WTC11 (cell line): ENCODE results near the gene NEK10. TPM values are rescaled to one million over a fixed set of nuclear protein-coding genes. Genes with fewer than 3 reads are reported as not detected.

Source experiments
- ATAC-seq: fragments of 200-7000 bp; cut with Tn5 transposase; 2 replicates; pipeline ENCODE4 v1.10.0; 2021; ENCODE audit warnings: mild to moderate bottlenecking, moderate library complexity
- CTCF ChIA-PET: fragments of 300-600 bp; sonication (Branson Sonifier 250); formaldehyde crosslinking; loops from one replicate; lab custom pipeline; 2021; ENCODE audit warnings: antibody characterized with exemption; lab: Charles Lee
- POLR2A ChIA-PET: fragments of 350-600 bp; sonication (Branson Sonifier 250); formaldehyde crosslinking; loops from one replicate; lab custom pipeline; 2021; ENCODE audit warnings: antibody characterized with exemption; lab: Charles Lee
- DNase-seq: peaks from one replicate; pipeline ENCODE4 v3.0.0; 2021; ENCODE audit warnings: low spot score
- H3K27ac Mint-ChIP-seq: 2 replicates; pipeline ENCODE4 v1.8.0; 2021; ENCODE audit warnings: mixed read lengths
- H3K27me3 Mint-ChIP-seq: 2 replicates; pipeline ENCODE4 v1.8.0; 2021; ENCODE audit warnings: low read depth, mild to moderate bottlenecking, moderate library complexity, mixed read lengths
- H3K36me3 Mint-ChIP-seq: 2 replicates; pipeline ENCODE4 v1.8.0; 2021; ENCODE audit warnings: mixed read lengths
- H3K4me1 Mint-ChIP-seq: 2 replicates; pipeline ENCODE4 v1.8.0; 2022; ENCODE audit warnings: mixed read lengths
- H3K4me3 Mint-ChIP-seq: 2 replicates; pipeline ENCODE4 v1.8.0; 2021; ENCODE audit warnings: mild to moderate bottlenecking, moderate library complexity, mixed read lengths
- H3K9me3 Mint-ChIP-seq: 2 replicates; pipeline ENCODE4 v1.8.0; 2021; ENCODE audit warnings: mixed read lengths
- AR ChIP-seq: fragments of 250-450 bp; sonication (Bioruptor Pico); IDR thresholded peaks from 2 replicates; pipeline ENCODE4 v1.9.0; 2021; ENCODE audit warnings: mild to moderate bottlenecking
- CREB1 ChIP-seq: sonication (generic); formaldehyde crosslinking; IDR thresholded peaks from 2 replicates; pipeline ENCODE4 v1.8.0; 2023; ENCODE audit warnings: mild to moderate bottlenecking, missing genetic modification reagents
- CREM ChIP-seq: sonication (generic); formaldehyde crosslinking; IDR thresholded peaks from 2 replicates; pipeline ENCODE4 v1.8.1; 2022; ENCODE audit warnings: mild to moderate bottlenecking, missing genetic modification reagents, moderate library complexity
- ESRRA ChIP-seq: sonication (generic); formaldehyde crosslinking; IDR thresholded peaks from 2 replicates; pipeline ENCODE4 v1.8.1; 2022; ENCODE audit warnings: mild to moderate bottlenecking, missing genetic modification reagents, borderline replicate concordance
- ETV6 ChIP-seq: sonication (generic); formaldehyde crosslinking; IDR thresholded peaks from 2 replicates; pipeline ENCODE4 v1.8.1; 2022; ENCODE audit warnings: mild to moderate bottlenecking, missing genetic modification reagents
- FOXJ3 ChIP-seq: sonication (generic); formaldehyde crosslinking; IDR thresholded peaks from 2 replicates; pipeline ENCODE4 v1.9.0; 2021; ENCODE audit warnings: missing genetic modification reagents, mild to moderate bottlenecking, borderline replicate concordance
- FOXP1 ChIP-seq: sonication (generic); formaldehyde crosslinking; IDR thresholded peaks from 2 replicates; pipeline ENCODE4 v1.8.0; 2022; ENCODE audit warnings: missing genetic modification reagents, mild to moderate bottlenecking, moderate library complexity, borderline replicate concordance
- GRHL2 ChIP-seq: fragments of 250-450 bp; sonication (Bioruptor Pico); IDR thresholded peaks from 2 replicates; pipeline ENCODE4 v1.8.0; 2022; ENCODE audit warnings: mild to moderate bottlenecking, moderate library complexity; ENCODE audit not compliant: insufficient replicate concordance, severe bottlenecking
- HMGA2 ChIP-seq: fragments of 250-450 bp; sonication (Bioruptor Pico); IDR thresholded peaks from 2 replicates; pipeline ENCODE4 v1.4.0; 2021; ENCODE audit warnings: mild to moderate bottlenecking, moderate library complexity
- MLX ChIP-seq: sonication (generic); formaldehyde crosslinking; IDR thresholded peaks from 2 replicates; pipeline ENCODE4 v1.8.1; 2023; ENCODE audit warnings: mild to moderate bottlenecking, missing genetic modification reagents, moderate library complexity
- NFATC4 ChIP-seq: fragments of 250-450 bp; sonication (Bioruptor Pico); IDR thresholded peaks from 2 replicates; pipeline ENCODE4 v1.9.0; 2021; ENCODE audit warnings: mild to moderate bottlenecking
- NFYB ChIP-seq: sonication (generic); formaldehyde crosslinking; conservative IDR thresholded peaks from 2 replicates; pipeline ENCODE4 v1.8.0; 2022; ENCODE audit warnings: low read depth, missing genetic modification reagents
- NR3C1 ChIP-seq: sonication (generic); formaldehyde crosslinking; conservative IDR thresholded peaks from 2 replicates; pipeline ENCODE4 v1.8.1; 2023; ENCODE audit warnings: low read depth, mild to moderate bottlenecking, missing genetic modification reagents
- OVOL2 ChIP-seq: fragments of 250-450 bp; sonication (Bioruptor Pico); IDR thresholded peaks from 2 replicates; pipeline ENCODE4 v1.9.0; 2021; ENCODE audit warnings: mild to moderate bottlenecking, borderline replicate concordance
- PRRX2 ChIP-seq: fragments of 250-450 bp; sonication (Bioruptor Pico); IDR thresholded peaks from 2 replicates; pipeline ENCODE4 v1.8.0; 2021; ENCODE audit warnings: mild to moderate bottlenecking
- RORB ChIP-seq: fragments of 250-450 bp; sonication (Bioruptor Pico); IDR thresholded peaks from 2 replicates; pipeline ENCODE4 v1.9.0; 2021; ENCODE audit warnings: mild to moderate bottlenecking
- SMAD3 ChIP-seq: sonication (generic); formaldehyde crosslinking; IDR thresholded peaks from 2 replicates; pipeline ENCODE4 v1.8.0; 2022; ENCODE audit warnings: missing genetic modification reagents, mild to moderate bottlenecking, borderline replicate concordance
- SMAD4 ChIP-seq: sonication (generic); formaldehyde crosslinking; IDR thresholded peaks from 2 replicates; pipeline ENCODE4 v1.8.0; 2022; ENCODE audit warnings: mild to moderate bottlenecking, missing genetic modification reagents
- SP1 ChIP-seq: sonication (generic); formaldehyde crosslinking; conservative IDR thresholded peaks from 2 replicates; pipeline ENCODE4 v1.8.1; 2022; ENCODE audit warnings: missing genetic modification reagents
- TCF7 ChIP-seq: sonication (generic); formaldehyde crosslinking; IDR thresholded peaks from 2 replicates; pipeline ENCODE4 v1.8.0; 2022; ENCODE audit warnings: mild to moderate bottlenecking, low read depth, missing genetic modification reagents, moderate library complexity
- TEAD1 ChIP-seq: sonication (generic); formaldehyde crosslinking; IDR thresholded peaks from 2 replicates; pipeline ENCODE4 v1.8.0; 2022; ENCODE audit warnings: mild to moderate bottlenecking, missing genetic modification reagents
- ZMAT4 ChIP-seq: fragments of 250-450 bp; sonication (Bioruptor Pico); IDR thresholded peaks from 2 replicates; pipeline ENCODE4 v1.9.0; 2021; ENCODE audit warnings: mild to moderate bottlenecking
- ZNF121 ChIP-seq: sonication (generic); formaldehyde crosslinking; IDR thresholded peaks from 2 replicates; pipeline ENCODE4 v1.8.0; 2023; ENCODE audit warnings: missing genetic modification reagents
- ZNF138 ChIP-seq: sonication (generic); formaldehyde crosslinking; conservative IDR thresholded peaks from 2 replicates; pipeline ENCODE4 v1.8.1; 2022; ENCODE audit warnings: mild to moderate bottlenecking, moderate library complexity, missing genetic modification reagents
- ZNF263 ChIP-seq: sonication (generic); formaldehyde crosslinking; IDR thresholded peaks from 2 replicates; pipeline ENCODE4 v1.8.1; 2022; ENCODE audit warnings: low read depth, mild to moderate bottlenecking, moderate library complexity, missing genetic modification reagents
- ZNF317 ChIP-seq: sonication (generic); formaldehyde crosslinking; IDR thresholded peaks from 2 replicates; pipeline ENCODE4 v1.8.1; 2023; ENCODE audit warnings: low read depth, mild to moderate bottlenecking, moderate library complexity, missing genetic modification reagents, borderline replicate concordance
- ZNF416 ChIP-seq: fragments of 250-450 bp; sonication (Bioruptor Pico); IDR thresholded peaks from 2 replicates; pipeline ENCODE4 v1.9.0; 2021; ENCODE audit warnings: mild to moderate bottlenecking, inconsistent platforms
- ZNF512 ChIP-seq: sonication (generic); formaldehyde crosslinking; IDR thresholded peaks from 2 replicates; pipeline ENCODE4 v1.8.1; 2022; ENCODE audit warnings: missing genetic modification reagents, borderline replicate concordance
- total RNA-seq: library from RNA; stranded (reverse); gene quantifications from 3 replicates; pipeline ENCODE4 v1.2.3, GENCODE V29; 2021
- TF ChIP-seq, protein P1 (sequence below): sonication (generic); formaldehyde crosslinking; IDR thresholded peaks from 2 replicates; pipeline ENCODE4 v1.8.0; 2022; ENCODE audit warnings: mild to moderate bottlenecking, missing genetic modification reagents
- TF ChIP-seq, protein P2 (sequence below): fragments of 250-450 bp; sonication (Bioruptor Pico); IDR thresholded peaks from 2 replicates; pipeline ENCODE4 v2.1.2; 2022; ENCODE audit warnings: mild to moderate bottlenecking, moderate library complexity

NEK10 gene
- total RNA-seq, 1 experiment from 2014 or later, result 0.37 TPM

- Mint-ChIP-seq H3K9me3 (no peaks in the 10 kb centered on the region), H3K4me3 (no peak overlapping the region), H3K27ac (no peak overlapping the region), H3K27me3 (no peaks in the 10 kb centered on the region), H3K36me3 (no peaks in the 10 kb centered on the region), H3K4me1 (no peaks in the 10 kb centered on the region)
- ATAC-seq (no peak), DNase-seq (no peak)
- TF ChIP-seq SMAD3 (CRISPR knock-in tag) (no peak), OVOL2 (CRISPR knock-in tag) (no peak), ZNF263 (CRISPR knock-in tag) (no peak), ETV6 (CRISPR knock-in tag) (no peak), ZNF416 (CRISPR knock-in tag) (no peak), TCF7 (CRISPR knock-in tag) (no peak), ZNF121 (CRISPR knock-in tag) (no peak), SMAD4 (CRISPR knock-in tag) (no peak), FOXJ3 (CRISPR knock-in tag) (no peak), NFATC4 (CRISPR knock-in tag) (no peak), TEAD1 (CRISPR knock-in tag) (no peak), NFYB (CRISPR knock-in tag) (no peak), ZMAT4 (no peak), ESRRA (CRISPR knock-in tag) (no peak), FOXP1 (CRISPR knock-in tag) (no peak)
- TF ChIP-seq, protein P1, sequence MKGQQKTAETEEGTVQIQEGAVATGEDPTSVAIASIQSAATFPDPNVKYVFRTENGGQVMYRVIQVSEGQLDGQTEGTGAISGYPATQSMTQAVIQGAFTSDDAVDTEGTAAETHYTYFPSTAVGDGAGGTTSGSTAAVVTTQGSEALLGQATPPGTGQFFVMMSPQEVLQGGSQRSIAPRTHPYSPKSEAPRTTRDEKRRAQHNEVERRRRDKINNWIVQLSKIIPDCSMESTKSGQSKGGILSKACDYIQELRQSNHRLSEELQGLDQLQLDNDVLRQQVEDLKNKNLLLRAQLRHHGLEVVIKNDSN (CRISPR knock-in tag), result no peak
- TF ChIP-seq, protein P2, sequence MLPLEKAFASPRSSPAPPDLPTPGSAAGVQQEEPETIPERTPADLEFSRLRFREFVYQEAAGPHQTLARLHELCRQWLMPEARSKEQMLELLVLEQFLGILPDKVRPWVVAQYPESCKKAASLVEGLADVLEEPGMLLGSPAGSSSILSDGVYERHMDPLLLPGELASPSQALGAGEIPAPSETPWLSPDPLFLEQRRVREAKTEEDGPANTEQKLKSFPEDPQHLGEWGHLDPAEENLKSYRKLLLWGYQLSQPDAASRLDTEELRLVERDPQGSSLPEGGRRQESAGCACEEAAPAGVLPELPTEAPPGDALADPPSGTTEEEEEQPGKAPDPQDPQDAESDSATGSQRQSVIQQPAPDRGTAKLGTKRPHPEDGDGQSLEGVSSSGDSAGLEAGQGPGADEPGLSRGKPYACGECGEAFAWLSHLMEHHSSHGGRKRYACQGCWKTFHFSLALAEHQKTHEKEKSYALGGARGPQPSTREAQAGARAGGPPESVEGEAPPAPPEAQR (CRISPR knock-in tag), result no peak
- POLR2A ChIA-PET, result no interaction called here
- CTCF ChIA-PET, result no interaction called here
Measured at GRCh38 chr3:27275441-27275990, 93.7 kb downstream of the NEK10 start.

DNA sequence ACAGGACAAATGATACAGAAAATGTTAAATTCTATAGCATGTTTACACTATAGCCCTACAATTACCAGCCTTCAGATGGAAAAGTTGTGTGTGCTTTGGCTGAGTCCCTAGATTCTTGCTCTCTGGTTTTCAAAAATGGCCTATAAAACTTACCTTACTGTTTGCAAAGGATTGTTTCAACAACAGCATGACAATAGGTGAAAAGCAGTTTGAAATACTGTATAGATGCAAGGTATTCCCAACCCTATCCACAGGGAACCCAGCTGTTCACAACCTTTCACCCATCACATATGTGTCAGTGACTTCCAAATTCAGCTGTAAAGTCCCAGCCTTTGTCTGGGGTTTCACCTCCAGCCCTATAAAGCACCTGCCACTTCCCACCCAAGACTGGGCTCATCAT, 97.3 kb downstream of the NEK10 start:
- H3K9me3 Mint-ChIP-seq, result peaks cover 15% of the 10 kb centered on the region
- no peak overlapping the region for H3K27ac Mint-ChIP-seq
- H3K4me1 Mint-ChIP-seq, result no peaks in the 10 kb centered on the region
- no peaks in the 10 kb centered on the region for H3K36me3 Mint-ChIP-seq
- ChIA-PET CTCF (no interaction called here), POLR2A (no interaction called here)
- no peak for ATAC-seq
- H3K4me3 Mint-ChIP-seq, result no peak overlapping the region
- no peak for DNase-seq
- H3K27me3 Mint-ChIP-seq, result no peaks in the 10 kb centered on the region
- no peak for TF ChIP-seq MLX (CRISPR knock-in tag)
- no peak for TF ChIP-seq GRHL2 (CRISPR knock-in tag)
- no peak for TF ChIP-seq SP1 (CRISPR knock-in tag)
- TF ChIP-seq PRRX2 (CRISPR knock-in tag), result no peak
- no peak for TF ChIP-seq RORB (CRISPR knock-in tag)
- TF ChIP-seq HMGA2, result no peak
- TF ChIP-seq NR3C1 (CRISPR knock-in tag), result no peak
- no peak for TF ChIP-seq ZNF512
- no peak for TF ChIP-seq ZNF416 (CRISPR knock-in tag)
- TF ChIP-seq ZNF317, result no peak
- no peak for TF ChIP-seq CREB1 (CRISPR knock-in tag)
- TF ChIP-seq, protein P1 (CRISPR knock-in tag), result no peak
- TF ChIP-seq CREM, result no peak
- TF ChIP-seq ZNF138 (CRISPR knock-in tag), result no peak
- TF ChIP-seq AR (CRISPR knock-in tag), result no peak
